Measurements from ENCODE around the gene MYH10.

GRCh38 chr17:8504460-8505207 lies 125.9 kb downstream of the MYH10 start:
- TF ChIP-seq POLR2AphosphoS5 (IDR thresholded peaks at IDR 0.05; ENCODE audit: borderline replicate concordance, low read depth, low read length) (no peak), EZH2 (IDR thresholded peaks at IDR 0.05) (no peak)
